Measurements from ENCODE around the gene BCAP31.
"Not testable (repeated sequence)": the region's sequence is repeated elsewhere in the genome, so short reads cannot be mapped to it uniquely, and the experiment has no call there.

The BCAP31 gene

DNA sequence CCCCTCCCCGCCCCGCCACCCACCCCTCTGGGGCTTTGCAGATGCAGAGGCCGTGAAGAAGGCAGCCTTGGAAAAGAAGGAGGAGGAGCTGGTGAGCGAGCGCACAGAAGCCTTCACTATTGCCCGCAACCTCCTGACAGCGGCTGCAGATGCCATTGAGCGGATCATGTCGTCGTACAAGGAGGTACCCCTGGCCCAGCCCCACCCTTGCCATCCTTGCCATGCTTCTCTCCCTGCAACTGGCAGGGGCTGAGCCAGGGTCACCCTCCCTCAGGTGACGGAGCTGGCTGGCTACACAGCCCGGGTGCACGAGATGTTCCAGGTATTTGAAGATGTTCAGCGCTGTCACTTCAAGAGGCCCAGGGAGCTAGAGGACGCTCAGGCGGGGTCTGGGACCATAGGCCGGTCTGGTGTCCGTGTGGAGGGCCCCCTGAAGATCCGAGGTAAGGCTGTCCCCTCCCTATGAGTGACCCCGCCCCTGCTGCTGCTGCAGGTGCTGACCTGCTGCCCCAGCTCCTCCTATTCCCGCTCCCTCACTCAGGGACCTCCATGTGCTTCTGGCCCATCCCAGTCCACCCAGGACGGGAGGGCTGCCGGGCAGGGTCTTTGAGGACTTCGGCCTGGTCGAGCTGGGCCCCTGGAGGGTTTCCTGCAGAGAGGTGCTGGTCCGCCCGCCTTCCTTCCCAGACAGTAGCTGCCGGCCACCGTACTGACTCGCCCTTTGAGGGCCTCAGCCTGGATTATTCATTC is 12.1 kb upstream of the BCAP31 start:
- DNase-seq (ENCODE audit: low read depth in 2 of 3, low spot score in 1 of 3): no peak

DNA sequence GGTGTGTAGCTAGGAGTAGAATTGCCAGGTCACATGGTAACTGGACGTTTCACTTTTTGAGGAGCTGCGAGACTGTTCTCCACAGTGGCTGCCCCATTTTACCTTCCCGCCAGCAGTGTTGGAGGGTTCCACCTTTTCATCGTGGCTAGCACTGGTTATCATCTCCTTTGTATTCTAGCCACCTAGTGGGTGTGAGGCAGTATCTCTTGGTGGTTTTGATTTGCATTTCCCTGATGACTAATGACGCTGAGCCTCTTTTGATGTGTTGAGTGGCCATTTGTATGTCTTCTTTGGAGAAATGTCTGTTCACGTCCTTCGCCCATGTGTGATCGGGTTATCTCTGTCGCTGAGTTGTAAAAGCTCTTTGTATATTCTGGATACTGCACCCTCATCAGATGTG is 11.1 kb upstream of the BCAP31 start:
- DNase-seq (ENCODE audit: low read depth in 2 of 3, low spot score in 1 of 3): no peak

DNA sequence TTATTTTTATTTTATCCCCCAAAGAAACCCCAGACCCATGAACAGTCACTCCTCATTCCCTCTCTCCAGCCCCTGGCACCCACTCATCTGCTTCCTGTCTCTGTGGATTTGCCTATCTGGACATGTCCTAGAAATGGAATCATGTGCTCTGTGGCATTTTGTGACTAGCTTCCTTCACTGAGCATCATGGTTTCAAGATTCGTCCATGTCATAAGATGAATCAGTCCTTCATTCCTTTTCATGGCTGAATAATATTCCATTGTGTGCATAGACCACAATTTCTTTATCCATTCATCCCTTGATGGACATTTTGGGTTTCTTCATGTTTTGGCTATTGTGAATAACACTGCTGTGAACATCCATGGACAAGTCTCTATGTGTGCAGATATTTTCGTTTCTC is 10.7 kb upstream of the BCAP31 start:
- DNase-seq (ENCODE audit: low read depth in 2 of 3, low spot score in 1 of 3): no peak

DNA sequence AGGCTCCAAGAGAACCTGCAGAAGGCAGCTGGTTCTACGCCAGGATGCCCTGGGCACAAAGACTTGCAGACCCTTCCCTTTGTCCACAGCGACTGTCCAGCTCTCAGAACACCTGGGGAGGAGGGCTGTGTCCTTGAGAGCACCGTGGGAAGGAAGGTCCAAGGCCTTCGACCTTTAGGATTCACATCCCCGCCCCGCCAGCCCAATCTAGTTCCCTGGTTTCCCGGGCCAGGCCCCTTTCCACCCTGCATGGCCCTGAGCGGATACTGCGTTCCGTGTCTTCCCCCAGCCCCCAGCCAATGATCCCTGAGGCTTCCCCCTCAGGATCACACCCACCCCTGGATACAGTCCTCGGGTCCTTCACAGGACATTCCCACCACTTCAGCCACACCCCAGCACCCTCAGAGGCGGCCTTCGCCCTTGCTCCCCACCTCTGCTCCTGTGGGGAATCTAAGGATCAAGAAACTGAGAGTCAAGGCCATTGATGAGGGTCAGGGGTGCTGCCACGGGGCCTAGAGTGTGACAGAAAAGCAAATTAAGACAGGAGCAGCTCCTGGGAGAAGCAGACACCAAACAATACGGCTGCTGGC is 9.6 kb upstream of the BCAP31 start:
- no peak for DNase-seq (ENCODE audit: low read depth in 2 of 3, low spot score in 1 of 3)

DNA sequence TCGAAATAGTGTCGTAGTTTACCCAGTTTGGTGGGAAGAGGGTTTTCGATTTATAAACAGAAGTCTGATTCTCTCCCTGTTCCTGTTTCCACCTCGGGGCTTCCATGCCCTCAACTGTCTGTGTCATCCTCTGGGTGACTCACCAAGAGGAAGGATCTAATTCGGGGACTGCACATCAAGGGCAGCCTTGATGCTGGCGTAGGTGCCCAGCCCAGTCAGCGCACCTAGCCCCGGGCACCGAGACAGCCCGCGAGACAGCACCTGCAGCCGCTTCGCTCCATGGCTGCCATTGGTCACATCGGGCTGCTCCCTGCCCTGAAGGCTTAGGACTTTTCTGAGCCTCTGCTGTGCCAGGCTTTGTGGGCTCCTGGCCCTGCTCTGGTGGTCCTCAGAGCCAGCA is 8.2 kb upstream of the BCAP31 start:
- DNase-seq (ENCODE audit: low read depth in 2 of 3, low spot score in 1 of 3): no peak

DNA sequence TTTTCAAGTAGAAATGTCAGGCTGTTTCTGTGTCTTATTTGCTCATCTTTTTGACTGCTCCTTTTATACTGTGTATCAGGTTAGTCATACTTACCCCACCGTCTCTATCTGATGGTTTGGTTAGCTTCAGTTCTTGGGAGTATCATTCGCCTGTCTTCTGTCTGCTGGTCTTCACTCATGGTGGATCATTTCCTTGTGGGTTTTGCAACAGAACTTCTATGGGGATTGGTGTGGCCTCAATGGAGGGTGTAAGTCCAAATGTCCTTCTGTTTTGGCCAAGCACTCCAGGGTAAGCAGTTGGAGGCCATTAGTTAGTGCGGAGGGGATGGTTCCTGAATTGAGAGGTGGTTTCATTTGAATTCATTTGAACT is 7.6 kb upstream of the BCAP31 start:
- DNase-seq (ENCODE audit: low read depth in 2 of 3, low spot score in 1 of 3): no peak

DNA sequence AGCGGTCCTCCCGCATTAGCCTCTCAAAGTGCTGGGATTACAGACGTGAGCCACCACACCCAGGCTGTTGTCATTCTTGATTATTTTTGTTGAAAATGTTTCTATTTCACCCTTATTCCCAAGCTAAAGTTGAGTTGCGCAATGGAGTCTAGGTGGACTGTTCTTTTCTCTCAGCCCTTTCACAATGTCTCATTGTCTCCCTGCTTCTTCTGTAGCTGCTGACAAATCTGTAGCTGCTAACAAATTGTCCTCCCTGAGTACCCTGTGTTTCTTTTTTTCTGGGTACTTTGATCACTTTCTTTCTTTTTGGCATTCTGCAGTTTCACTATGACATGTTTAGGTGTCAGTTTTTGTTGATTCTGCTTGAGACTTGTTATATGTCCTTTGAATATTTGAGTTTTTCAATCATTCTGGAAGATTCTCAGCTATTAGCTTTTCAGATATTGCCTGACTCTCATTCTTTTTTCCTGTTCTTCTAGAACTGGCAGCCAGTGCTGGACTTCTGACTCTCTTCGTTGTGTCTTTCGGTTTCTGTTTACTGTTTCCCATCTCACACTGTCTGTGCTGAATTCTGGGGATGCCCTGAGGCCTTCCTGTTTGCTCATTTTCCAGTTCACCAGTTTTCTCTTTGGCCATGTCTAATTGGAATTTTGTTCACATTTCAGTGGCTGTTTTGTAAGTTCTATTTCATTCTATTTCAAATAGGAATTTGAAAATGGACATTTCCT is 7.1 kb upstream of the BCAP31 start:
- no peak for DNase-seq (ENCODE audit: low read depth in 2 of 3, low spot score in 1 of 3)

DNA sequence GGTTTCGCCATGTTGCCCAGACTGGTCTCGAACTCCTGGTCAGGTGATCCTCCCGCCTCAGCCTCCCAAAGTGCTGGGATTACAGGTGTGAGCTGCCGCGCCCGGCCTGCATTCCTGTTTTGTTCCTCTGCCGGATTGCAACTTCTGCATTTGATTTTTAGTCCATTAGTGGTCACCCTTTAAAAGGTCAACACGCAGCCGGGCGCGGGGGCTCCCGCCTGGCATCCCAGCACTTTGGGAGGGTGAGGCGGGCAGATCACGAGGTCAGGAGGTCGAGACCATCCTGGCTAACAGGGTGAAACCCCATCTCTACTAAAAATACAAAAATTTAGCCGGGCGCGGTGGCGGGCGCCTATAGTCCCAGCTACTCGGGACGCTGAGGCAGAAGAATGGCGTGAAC is 5.9 kb upstream of the BCAP31 start:
- DNase-seq (ENCODE audit: low read depth in 2 of 3, low spot score in 1 of 3): not testable (repeated sequence)

DNA sequence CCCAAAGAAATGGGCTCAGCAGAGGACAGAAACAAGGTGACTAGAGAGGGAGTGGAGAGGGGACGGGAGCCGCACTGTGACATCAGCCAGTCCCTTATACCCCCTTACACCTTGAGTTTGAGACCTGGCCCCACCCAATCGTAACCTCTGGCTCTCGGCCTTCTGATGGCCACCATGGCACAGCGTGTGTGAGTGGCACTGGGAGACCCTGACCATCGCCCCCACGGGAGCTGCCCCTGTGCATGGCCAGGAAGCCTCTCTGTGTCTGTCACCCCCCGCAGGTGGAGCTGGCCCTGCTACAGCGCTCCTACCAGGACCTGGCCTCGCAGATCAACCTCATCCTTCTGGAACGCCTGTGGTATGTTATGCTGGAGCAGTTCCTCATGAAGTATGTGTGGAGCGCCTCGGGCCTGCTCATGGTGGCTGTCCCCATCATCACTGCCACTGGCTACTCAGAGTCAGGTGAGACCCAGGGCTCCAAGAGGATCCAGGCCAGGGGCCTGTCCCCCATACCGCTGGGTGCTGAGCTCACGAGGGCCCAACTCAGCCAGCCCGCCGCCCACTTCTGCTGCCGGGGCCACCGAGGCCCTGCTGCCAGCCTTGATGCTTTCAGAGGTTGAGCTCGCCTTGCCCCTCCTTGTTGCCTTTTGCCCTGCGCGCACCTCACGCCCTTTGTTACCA is 4.9 kb upstream of the BCAP31 start:
- DNase-seq (ENCODE audit: low read depth in 2 of 3, low spot score in 1 of 3): no peak

DNA sequence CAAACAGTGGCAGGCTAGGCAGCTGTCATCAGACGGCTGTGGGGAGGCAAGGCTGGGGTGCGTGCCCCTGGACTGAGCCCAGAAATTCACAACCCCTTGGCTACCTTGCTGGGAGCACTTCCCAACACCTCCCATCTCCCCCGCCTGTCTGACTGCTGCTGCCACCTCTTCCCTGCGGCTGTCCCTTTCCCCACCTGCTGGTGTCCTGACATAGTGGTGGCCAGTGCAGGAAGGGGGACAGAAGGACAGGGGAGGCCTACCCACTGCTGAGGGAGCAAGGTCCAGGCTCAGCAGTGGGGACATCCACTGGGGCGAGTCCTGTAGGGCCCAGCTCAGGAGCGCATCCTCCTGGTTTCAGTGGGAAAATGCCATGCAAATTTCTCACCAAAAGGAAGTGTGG is 3.9 kb upstream of the BCAP31 start:
- no peak for DNase-seq (ENCODE audit: low read depth in 2 of 3, low spot score in 1 of 3)

DNA sequence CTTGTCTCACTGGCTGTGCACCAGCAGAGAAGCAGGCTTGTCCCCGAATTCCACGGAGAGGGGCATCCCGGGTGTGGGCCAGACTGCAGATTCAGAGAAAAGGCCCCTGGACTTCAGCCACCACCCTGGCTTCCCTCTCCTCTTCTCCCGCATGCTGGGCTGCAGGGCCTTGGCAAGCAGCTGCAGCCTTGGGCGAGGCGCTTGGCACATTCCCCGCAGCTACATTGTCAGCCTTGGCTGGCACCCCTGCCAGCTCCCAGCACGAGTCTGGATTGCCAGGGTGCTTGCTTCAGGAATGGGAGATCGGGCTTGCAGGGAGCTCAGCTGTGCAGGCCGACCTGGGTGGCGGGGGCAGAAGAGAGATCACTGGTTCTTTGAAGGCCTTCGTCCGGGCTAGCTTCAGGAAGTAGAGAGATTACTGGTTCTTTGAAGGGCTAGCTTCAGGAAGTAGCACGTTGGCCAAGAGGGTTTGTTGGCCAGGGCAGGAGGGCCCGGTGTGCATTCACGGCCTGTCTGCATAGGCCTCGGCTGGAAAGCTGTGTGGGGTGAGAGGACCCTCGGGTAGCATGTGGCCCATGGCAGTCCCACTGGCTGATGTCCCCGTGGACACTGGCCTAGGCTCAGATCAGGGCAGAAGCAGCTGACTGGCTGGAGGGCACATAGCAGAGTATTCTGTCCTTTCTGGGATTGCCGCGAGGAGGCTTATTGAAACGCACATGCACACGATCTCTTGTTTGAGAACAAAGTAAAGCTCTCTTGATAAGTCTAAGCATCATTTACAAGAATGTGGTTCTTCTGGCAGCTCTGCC is 3.1 kb upstream of the BCAP31 start:
- no peak for DNase-seq (ENCODE audit: low read depth in 2 of 3, low spot score in 1 of 3)

DNA sequence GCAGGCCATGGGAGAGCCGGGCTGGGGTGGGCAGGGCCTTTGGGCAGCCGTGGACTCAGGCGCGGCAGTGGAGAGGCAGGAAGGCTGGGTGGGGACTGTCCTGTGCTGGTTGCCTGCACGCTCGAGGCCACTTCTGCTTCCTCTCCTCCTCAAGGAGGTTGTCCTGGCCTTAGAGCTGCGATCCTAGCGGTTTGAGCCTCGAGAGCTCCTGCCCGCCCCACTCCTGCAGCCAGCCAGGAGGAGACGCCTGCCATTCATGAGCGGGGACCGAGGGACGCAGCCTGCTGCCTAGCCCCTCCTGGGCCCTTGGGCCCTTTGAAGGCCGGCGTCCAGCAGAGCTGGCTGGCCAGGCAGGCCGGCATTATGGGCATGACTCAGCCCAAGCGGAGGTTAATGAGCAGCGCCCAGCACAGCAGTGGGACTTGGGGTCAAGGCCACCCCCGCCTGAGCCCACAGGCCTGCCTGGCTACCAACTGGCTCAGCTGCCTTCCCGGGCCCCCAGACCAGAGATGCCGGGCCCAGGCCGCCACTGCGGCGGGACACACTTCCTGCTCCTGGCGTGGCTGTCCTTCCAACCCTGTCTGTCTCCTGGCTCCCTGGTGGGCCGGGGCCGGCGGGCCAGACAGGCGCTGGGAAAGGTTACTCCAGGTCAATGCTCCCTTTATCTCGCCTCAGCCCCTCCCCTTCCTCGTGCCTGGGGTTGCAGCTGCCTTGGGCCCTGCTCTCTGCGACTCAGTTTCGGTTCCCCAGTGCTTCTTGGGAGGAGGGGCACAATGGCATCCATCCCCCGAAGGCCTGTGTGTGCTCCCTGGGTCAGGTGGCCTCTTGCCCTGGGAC is 2.3 kb upstream of the BCAP31 start:
- no peak for DNase-seq (ENCODE audit: low read depth in 2 of 3, low spot score in 1 of 3)

DNA sequence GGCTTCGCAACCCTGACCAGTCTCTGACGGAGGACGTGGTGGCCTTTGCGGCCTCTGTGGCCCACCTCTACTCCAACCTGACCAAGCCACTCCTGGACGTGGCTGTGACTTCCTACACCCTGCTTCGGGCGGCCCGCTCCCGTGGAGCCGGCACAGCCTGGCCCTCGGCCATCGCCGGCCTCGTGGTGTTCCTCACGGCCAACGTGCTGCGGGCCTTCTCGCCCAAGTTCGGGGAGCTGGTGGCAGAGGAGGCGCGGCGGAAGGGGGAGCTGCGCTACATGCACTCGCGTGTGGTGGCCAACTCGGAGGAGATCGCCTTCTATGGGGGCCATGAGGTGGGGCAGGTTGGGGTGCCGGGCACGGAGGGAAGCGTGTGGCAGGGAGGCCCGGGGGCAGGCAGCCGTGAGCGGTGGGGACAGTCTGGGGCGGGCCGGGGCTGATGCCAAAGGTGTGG is 1.7 kb upstream of the BCAP31 start:
- DNase-seq (ENCODE audit: low read depth in 2 of 3, low spot score in 1 of 3): no peak

DNA sequence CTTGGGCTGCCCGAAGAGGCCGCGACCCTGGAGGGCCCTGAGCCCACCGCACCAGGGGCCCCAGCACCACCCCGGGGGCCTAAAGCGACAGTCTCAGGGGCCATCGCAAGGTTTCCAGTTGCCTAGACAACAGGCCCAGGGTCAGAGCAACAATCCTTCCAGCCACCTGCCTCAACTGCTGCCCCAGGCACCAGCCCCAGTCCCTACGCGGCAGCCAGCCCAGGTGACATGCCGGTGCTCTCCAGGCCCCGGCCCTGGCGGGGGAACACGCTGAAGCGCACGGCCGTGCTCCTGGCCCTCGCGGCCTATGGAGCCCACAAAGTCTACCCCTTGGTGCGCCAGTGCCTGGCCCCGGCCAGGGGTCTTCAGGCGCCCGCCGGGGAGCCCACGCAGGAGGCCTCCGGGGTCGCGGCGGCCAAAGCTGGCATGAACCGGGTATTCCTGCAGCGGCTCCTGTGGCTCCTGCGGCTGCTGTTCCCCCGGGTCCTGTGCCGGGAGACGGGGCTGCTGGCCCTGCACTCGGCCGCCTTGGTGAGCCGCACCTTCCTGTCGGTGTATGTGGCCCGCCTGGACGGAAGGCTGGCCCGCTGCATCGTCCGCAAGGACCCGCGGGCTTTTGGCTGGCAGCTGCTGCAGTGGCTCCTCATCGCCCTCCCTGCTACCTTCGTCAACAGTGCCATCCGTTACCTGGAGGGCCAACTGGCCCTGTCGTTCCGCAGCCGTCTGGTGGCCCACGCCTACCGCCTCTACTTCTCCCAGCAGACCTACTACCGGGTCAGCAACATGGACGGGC is 1.0 kb upstream of the BCAP31 start:
- no peak for DNase-seq (ENCODE audit: low read depth in 2 of 3, low spot score in 1 of 3)

DNA sequence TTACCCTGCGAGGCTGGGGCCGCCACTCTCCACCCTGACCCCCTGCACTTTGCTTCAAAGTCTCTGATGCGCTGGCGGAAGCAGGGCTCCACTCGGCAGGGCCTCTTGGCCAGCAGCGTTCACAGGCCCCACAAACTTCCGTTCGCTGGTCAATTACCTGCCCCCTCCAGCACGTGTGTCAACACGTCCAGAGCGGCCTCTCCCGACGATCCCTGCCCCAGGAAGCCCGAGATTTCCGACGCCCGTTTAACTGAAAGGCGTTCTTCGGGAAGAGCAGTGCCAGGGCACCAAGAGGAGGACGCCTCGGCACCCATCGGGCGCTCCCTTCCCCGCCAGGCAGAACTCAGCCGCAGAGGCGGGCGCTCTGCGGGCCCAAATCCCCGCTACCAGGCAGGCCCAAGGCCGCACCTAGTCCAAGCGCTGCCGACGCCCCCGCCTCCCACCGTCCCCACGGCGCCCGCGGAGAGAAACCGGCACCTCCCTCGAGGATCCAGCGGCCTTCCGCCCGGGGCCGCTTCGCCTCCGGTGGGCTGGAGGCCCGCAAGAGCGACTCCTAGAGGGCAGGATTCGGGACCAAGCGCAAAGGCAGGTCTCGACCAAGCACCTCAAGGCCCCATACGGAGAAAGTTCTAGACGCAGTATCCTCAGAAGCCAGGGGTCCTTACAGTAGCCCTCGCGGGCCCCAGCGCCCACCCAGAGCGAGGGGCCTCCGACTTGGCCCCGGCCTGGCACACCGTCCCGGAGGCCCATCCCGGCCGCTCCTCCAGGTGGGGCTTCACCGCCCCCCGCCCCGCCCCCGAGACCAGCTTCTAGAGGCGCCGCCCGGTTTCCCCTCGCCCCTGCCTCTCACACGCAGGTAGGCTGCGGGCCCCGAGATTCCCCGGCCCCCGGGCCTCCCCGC is 586 bp downstream of the BCAP31 start:
- peak in 2 of 3 donors; percentile 24 to 57 for DNase-seq (ENCODE audit: low read depth in 2 of 3, low spot score in 1 of 3)

DNA sequence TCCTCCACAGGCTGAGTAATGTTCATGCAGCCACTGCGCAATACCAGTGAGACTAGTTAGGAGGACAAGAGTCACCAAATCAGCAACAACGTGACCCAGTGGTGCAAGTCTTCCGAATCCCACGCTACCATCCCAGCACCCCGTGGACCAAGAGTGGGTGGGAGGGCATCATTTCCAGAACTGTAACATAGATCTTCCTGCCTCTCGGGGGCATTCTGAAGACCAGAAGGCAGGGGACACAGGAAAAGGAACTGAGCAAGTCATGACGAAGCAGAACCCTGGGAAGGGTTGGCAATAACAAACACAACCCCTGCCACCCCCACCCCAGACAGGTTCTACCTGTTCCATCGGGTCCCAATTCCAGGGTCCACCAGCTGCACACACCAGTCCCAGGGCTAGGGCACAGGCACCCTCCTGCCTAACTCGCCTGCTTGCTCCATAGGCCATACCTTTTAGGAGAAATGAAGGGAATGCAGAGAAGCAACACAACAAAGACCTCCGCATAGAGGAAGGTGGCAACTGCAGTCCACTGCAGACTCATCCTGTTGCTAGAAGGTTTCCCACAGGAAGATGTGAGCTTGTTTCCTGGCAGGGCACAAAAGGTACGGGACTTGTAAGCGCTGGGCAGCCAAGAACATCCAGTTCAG is 1.4 kb downstream of the BCAP31 start:
- no peak for DNase-seq (ENCODE audit: low read depth in 2 of 3, low spot score in 1 of 3)

DNA sequence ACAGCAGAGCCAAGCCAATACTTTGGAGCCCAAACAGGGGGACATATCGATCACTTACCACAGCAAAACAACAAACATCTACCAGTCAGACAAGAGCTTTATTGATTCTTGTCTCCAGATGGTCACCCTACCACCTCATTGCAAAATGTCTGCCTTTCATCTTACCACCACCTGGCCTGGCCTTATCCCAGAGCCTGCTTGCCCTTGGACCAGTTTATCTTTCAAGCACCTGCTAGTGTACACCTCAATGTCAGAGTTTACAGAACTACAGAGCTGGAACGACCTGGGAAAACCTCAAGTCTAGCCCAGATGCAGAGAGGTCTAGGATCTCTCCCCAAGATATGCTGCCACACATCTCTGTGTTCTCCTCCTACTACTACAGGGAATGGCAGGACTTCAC is 4.5 kb downstream of the BCAP31 start:
- DNase-seq (ENCODE audit: low read depth in 2 of 3, low spot score in 1 of 3): no peak

DNA sequence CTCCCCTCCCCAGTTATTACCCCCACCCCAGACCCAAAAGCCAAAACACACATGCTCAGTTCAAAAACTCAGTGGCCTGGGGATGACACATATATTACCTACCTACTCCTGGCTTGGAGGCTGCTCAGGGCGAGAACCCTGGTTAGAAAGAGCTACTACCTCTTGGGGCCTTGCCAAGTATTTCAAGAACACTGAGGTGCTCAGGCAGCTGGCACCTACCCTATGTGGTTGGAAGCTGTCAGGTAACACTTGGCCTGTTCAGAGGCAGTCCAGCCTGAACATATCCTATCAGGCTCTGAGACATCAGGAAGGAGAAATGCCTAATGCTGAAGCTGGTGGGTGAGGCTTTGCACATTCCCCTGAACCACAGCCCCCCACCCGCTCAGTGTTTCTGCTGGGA is 4.9 kb downstream of the BCAP31 start:
- DNase-seq (ENCODE audit: low read depth in 2 of 3, low spot score in 1 of 3): no peak

All from stimulated activated CD4-positive, alpha-beta T cell treated with anti-CD3 and anti-CD28 coated beads, Interleukin-12 subunit alpha, Interleukin-12 subunit beta, amount 100 ng/mL, for 48 hours (primary cell).